ENCODE measurements around the gene TBC1D5.

The TBC1D5 gene

GRCh38 chr3:17407576-17407975, 334.9 kb downstream of the TBC1D5 start:
- TF ChIP-seq CTCF (conservative IDR thresholded peaks at IDR 0.05; ENCODE audit: low read depth, low read length) = no peak
- no peaks in the 10 kb centered on the region for H4K20me1 ChIP-seq (ENCODE audit: insufficient read depth)
- no peaks in the 10 kb centered on the region for H3K36me3 ChIP-seq (ENCODE audit: insufficient read depth)
- no peaks in the 10 kb centered on the region for H3K79me2 ChIP-seq (ENCODE audit: insufficient read depth, low read depth)
- H3K27me3 ChIP-seq (ENCODE audit: insufficient read depth, low read depth) = no peaks in the 10 kb centered on the region
- no peak overlapping the region for H3K4me3 ChIP-seq (IDR thresholded peaks at IDR 0.05; ENCODE audit: insufficient read depth, low read depth, low read length)
- H3K4me2 ChIP-seq = no peak overlapping the region
- H2AFZ ChIP-seq (ENCODE audit: low read depth) = no peak overlapping the region
- H3K27ac ChIP-seq = no peak overlapping the region
- H3K4me1 ChIP-seq (ENCODE audit: low read depth, poor library complexity, severe bottlenecking) = no peaks in the 10 kb centered on the region
- no peak overlapping the region for H3K9ac ChIP-seq

- Histone ChIP-seq H3K4me3 (IDR thresholded peaks at IDR 0.05; ENCODE audit: insufficient read depth, low read depth, low read length) (no peak overlapping the region), H3K36me3 (ENCODE audit: insufficient read depth) (no peaks in the 10 kb centered on the region), H3K4me1 (ENCODE audit: low read depth, poor library complexity, severe bottlenecking) (no peaks in the 10 kb centered on the region), H3K27me3 (ENCODE audit: insufficient read depth, low read depth) (no peaks in the 10 kb centered on the region), H3K27ac (no peak overlapping the region), H2AFZ (ENCODE audit: low read depth) (no peak overlapping the region), H3K9ac (no peak overlapping the region), H4K20me1 (ENCODE audit: insufficient read depth) (no peaks in the 10 kb centered on the region), H3K4me2 (no peak overlapping the region), H3K79me2 (ENCODE audit: insufficient read depth, low read depth) (no peaks in the 10 kb centered on the region)
- no peak for TF ChIP-seq CTCF (conservative IDR thresholded peaks at IDR 0.05; ENCODE audit: low read depth, low read length)
Observed at GRCh38 chr3:17404548-17404947, 337.9 kb downstream of the TBC1D5 start.

- H2AFZ ChIP-seq (ENCODE audit: low read depth) = no peak overlapping the region
- H4K20me1 ChIP-seq (ENCODE audit: insufficient read depth) = no peaks in the 10 kb centered on the region
- H3K4me3 ChIP-seq (IDR thresholded peaks at IDR 0.05; ENCODE audit: insufficient read depth, low read depth, low read length) = no peak overlapping the region
- no peaks in the 10 kb centered on the region for H3K27me3 ChIP-seq (ENCODE audit: insufficient read depth, low read depth)
- no peak for TF ChIP-seq CTCF (conservative IDR thresholded peaks at IDR 0.05; ENCODE audit: low read depth, low read length)
- no peaks in the 10 kb centered on the region for H3K79me2 ChIP-seq (ENCODE audit: insufficient read depth, low read depth)
- H3K4me1 ChIP-seq (ENCODE audit: low read depth, poor library complexity, severe bottlenecking) = no peaks in the 10 kb centered on the region
- H3K36me3 ChIP-seq (ENCODE audit: insufficient read depth) = no peaks in the 10 kb centered on the region
- H3K4me2 ChIP-seq = no peak overlapping the region
- H3K9ac ChIP-seq = no peak overlapping the region
- H3K27ac ChIP-seq = no peak overlapping the region
Observed at GRCh38 chr3:17402442-17402841, 340.0 kb downstream of the TBC1D5 start.

GRCh38 chr3:17401912-17402311, 340.5 kb downstream of the TBC1D5 start:
- Histone ChIP-seq H3K27me3 (ENCODE audit: insufficient read depth, low read depth) (no peaks in the 10 kb centered on the region), H2AFZ (ENCODE audit: low read depth) (no peak overlapping the region), H3K79me2 (ENCODE audit: insufficient read depth, low read depth) (no peaks in the 10 kb centered on the region), H3K4me2 (no peak overlapping the region), H3K4me1 (ENCODE audit: low read depth, poor library complexity, severe bottlenecking) (no peaks in the 10 kb centered on the region), H3K27ac (no peak overlapping the region), H3K36me3 (ENCODE audit: insufficient read depth) (no peaks in the 10 kb centered on the region), H3K9ac (no peak overlapping the region), H3K4me3 (IDR thresholded peaks at IDR 0.05; ENCODE audit: insufficient read depth, low read depth, low read length) (no peak overlapping the region), H4K20me1 (ENCODE audit: insufficient read depth) (no peaks in the 10 kb centered on the region)
- TF ChIP-seq CTCF (conservative IDR thresholded peaks at IDR 0.05; ENCODE audit: low read depth, low read length) = no peak

GRCh38 chr3:17399586-17399985, 342.8 kb downstream of the TBC1D5 start:
- Histone ChIP-seq H2AFZ (ENCODE audit: low read depth) (no peak overlapping the region), H4K20me1 (ENCODE audit: insufficient read depth) (no peaks in the 10 kb centered on the region), H3K27me3 (ENCODE audit: insufficient read depth, low read depth) (no peaks in the 10 kb centered on the region), H3K4me2 (no peak overlapping the region), H3K4me1 (ENCODE audit: low read depth, poor library complexity, severe bottlenecking) (no peaks in the 10 kb centered on the region), H3K27ac (no peak overlapping the region), H3K79me2 (ENCODE audit: insufficient read depth, low read depth) (no peaks in the 10 kb centered on the region), H3K4me3 (IDR thresholded peaks at IDR 0.05; ENCODE audit: insufficient read depth, low read depth, low read length) (no peak overlapping the region), H3K9ac (no peak overlapping the region), H3K36me3 (ENCODE audit: insufficient read depth) (no peaks in the 10 kb centered on the region)
- no peak for TF ChIP-seq CTCF (conservative IDR thresholded peaks at IDR 0.05; ENCODE audit: low read depth, low read length)
